ENCODE results near the gene EEA1.
A peak's percentile ranks its signal among the peaks of the same experiment; 100 is the strongest.
"Not testable (repeated sequence)": the region's sequence is repeated elsewhere in the genome, so short reads cannot be mapped to it uniquely, and the experiment has no call there.

Gene EEA1

GRCh38 chr12:92928962-92929915, at the start of gene EEA1:
Gene EEA1 (minus strand): TSS chr12:92929295. CDS start chr12:92929066, 229 bp downstream.
- peak; percentile 89 to 97 for DNase-seq (ENCODE audit: low read depth in 2 of 2)

DNA sequence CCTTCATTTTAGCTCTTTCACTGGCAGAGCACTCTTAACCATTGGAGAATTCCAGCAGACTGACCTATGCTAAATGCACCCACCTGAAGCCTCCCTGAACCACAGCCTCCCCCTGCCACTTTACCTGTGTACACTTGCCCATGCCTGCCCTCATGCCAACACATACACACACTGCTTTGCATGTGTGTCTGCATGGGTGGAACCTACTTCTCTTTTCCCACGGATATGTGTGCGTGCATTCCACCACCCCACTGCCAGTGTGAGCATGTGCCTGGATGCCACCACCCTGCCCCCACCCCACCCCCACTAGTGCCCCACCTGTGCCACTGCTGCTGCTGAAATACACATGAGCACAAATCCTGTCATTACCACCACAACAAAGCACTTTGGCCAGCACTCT, 49.5 kb upstream of the EEA1 start:
- no peak for DNase-seq (ENCODE audit: low read depth in 2 of 2)

GRCh38 chr12:92977326-92977725, 48.2 kb upstream of the EEA1 start:
- DNase-seq (ENCODE audit: low read depth in 2 of 2), result no peak

DNA sequence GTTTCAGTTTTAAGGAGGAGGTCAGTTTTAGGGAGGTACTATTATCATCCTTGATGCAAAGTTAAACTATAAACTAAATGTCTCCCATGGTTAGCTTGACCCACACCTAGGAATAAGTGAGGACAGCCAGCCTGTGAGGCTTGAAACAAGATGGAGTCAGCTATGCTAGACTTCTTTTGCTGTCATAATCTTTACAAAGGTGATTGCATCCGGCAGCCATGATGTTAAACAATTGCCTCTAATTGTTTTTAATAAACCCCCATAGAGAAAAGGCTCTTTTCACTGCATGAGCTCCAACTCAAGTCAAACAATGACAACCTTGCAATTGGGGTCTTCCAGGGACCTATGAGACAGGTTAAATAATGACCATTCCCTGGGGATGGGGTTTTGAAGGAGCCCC, 45.7 kb upstream of the EEA1 start:
- no peak for DNase-seq (ENCODE audit: low read depth in 2 of 2)

DNA sequence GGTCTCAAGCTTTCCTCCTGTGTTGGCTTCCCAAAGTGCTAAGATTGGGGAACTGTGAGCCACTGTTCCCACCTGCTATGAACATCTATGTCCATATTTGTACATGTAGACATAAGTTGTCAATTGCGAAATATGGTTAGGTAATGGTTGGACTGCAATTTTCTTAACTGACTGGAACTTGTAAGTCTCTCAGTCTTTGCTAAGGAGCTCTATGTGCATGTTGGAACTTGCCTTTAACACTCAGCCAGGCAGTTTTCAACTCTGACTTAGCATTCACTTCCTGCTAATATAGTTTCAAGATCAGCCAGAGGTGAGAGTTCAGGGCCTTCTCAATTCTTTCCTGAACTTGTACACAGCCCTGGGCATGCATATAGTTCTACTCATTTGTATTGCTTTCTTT, 44.5 kb upstream of the EEA1 start:
- DNase-seq (ENCODE audit: low read depth in 2 of 2), result no peak

DNA sequence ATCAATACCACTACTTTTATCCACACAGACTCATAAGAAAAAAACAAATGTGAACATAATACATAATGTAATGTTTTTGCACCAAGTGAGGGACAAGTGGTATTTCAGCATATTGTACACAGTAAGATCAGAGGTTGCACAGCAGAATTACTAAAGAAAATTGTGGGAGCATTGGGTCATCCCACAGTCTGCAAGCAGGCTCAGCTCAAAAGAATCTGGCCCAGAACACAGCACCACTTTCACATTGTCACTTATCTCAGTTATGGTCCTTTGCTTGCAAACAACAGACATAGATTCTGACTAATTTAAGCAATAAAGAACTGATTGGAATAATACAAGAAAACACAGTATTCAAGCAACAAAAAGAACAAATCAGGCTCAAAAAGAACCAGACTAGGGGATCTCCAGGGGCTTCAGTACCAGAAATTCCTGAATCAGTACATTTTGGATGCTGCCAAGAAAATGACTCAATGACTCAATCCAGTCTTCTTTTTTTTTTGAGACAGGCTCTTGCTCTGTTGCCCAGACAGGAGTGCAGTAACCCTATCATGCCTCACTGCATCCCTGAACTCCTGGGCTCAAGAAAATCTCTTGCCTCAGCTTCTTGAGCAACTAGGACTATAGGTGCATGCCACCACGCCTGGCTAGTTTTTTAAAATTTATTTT, 42.9 kb upstream of the EEA1 start:
- no peak for DNase-seq (ENCODE audit: low read depth in 2 of 2)

DNA sequence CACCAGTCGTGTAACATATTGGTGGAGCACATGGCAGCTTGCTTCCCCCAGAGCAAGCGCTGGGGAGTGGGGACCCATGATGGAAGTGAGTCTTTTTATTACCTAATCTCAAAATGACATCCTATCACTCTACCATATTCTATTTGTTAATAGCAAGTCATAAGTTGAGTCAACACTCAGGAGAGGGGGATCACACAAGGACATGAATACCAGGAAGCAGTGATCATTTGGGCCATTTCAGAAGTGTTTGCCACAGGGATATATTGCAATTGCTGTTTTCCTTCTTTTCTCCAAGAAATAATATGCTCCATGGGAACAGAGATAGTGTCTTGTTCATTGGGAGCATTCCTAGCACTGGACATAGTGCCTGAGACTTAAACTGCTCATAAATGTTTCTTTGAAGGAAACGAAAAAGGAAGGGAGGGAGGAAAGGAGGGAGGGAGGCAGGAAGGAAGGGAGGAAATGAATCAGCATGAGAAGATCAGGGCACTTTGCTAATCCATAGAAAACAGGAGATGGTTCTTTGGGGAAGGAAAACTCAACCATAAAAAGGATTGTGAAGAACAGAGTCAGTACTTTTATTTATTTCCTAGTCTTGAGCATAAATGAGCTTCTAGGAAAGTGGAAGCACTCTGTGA, 39.2 kb upstream of the EEA1 start:
- no peak for DNase-seq (ENCODE audit: low read depth in 2 of 2)

- DNase-seq (ENCODE audit: low read depth in 2 of 2), result not testable (repeated sequence)
Observed at GRCh38 chr12:92964378-92964777, 35.3 kb upstream of the EEA1 start.

DNA sequence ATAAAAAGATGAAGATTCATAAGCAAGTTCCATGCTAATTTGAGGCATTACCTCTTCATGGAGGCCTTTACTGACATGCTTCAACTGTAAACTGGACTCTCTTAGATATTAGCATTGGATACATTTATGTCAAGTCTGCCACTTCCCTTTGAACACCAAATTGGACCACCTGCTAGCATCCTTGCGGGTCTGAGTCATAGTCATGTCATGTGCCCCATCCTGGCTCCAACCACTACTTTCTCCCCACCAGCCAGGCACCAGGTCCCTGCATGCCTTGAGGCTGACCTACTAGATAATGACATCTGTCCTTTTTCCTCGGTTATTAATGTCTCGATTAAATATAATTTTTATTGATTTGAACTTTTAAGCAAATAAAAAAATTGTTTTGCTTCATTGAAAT, 32.9 kb upstream of the EEA1 start:
- DNase-seq (ENCODE audit: low read depth in 2 of 2), result no peak

DNA sequence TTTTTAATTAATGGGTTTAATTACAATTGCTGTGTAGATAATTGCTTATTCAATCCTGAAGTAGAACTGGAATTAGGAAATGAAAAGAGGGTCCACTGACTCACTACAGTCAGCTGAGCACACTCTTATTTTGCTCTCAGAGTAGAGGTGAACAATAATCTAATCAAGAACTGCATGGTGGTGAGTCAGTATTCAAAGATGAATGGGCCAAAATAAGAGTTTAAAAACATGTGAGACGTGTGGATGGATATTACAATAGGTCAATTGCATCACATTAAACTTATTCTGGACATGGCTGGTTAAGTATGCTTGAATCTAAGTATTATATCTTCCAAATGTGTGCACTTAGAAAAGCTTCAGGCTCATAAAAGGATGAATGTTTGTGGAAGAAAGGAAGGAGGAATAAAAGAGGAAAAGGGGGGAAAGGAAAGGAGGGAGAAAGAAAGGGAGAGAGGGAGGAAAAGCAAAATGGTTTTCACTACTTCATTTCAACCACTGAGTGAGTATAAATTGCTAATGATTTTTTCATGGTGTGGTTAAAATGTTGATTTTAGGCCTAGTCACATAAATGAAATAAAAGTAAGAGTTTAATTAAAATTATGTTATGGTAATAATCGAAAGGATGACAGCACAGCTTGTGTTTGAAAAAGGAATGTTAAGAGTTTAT, 27.0 kb upstream of the EEA1 start:
- no peak for DNase-seq (ENCODE audit: low read depth in 2 of 2)

GRCh38 chr12:92953747-92954146, 24.7 kb upstream of the EEA1 start:
- no peak for DNase-seq (ENCODE audit: low read depth in 2 of 2)

DNA sequence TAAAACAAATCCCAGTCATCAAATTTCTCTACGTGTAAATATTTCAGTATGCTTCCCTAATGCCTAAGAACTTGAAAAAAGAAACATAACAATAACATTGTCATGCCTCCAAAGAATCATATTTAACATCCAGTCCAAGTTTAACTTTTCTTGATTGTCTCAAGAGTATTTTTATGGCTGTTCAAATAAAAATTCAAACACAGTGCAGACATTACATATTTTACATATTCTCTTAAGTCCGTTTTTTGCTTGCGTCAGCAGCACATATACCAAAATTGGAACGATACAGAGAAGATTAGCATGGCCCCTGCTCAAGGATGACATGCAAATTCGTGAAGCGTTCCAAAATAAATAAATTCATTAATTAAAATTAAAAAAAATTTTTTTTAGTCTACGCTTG, 23.3 kb upstream of the EEA1 start:
- DNase-seq (ENCODE audit: low read depth in 2 of 2), result no peak

GRCh38 chr12:92951006-92951405, 21.9 kb upstream of the EEA1 start:
- no peak for DNase-seq (ENCODE audit: low read depth in 2 of 2)

- no peak for DNase-seq (ENCODE audit: low read depth in 2 of 2)
Observed at GRCh38 chr12:92950011-92950410, 20.9 kb upstream of the EEA1 start.

DNA sequence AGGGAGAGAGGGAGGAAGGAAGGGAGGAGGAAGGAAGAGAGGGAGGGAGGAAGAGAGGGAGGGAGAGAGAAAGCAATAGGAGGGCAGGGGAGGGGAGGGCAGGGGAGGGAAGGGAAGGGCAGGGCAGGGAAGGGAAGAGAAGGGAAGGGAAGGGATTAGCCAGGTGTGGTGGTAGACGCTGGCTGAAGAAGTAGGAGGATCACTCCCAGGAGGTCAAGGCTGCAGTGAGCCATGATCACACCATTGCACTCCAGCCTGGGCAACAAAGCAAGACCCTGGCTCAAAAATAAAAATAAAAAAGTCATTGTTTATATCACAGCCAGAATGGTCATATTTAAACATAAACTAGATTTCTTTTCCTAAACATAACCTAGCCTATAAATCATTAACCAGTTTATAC, 20.4 kb upstream of the EEA1 start:
- no peak for DNase-seq (ENCODE audit: low read depth in 2 of 2)

DNA sequence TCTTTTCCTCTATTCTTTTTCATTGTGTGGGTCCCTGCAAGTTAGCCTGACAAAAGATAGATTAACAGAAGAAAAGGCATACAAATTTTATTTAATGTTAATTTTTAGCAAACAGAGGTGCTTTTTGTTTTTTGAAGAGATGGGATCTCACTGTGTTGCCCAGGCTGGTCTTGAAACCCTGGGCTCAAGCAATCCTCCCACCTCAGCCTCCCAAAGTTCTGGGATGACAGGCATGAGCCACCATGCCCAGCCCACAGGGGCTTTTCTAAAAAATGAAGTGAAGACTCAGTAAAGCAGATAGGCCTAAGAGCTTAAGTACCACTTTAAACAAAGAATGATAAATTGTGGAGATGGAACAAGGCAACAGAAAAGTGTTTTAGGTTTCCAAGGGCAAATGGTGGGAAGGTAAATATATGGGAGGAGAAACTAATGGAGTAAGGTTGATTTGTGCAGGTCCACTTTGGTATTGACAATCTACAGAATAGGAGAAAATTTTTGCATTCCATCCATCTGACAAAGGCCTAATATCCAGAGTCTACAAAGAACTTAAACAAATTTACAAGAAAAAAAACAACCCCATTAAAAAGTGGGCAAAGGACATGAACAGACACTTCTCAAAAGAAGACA, 18.6 kb upstream of the EEA1 start:
- DNase-seq (ENCODE audit: low read depth in 2 of 2), result no peak

DNA sequence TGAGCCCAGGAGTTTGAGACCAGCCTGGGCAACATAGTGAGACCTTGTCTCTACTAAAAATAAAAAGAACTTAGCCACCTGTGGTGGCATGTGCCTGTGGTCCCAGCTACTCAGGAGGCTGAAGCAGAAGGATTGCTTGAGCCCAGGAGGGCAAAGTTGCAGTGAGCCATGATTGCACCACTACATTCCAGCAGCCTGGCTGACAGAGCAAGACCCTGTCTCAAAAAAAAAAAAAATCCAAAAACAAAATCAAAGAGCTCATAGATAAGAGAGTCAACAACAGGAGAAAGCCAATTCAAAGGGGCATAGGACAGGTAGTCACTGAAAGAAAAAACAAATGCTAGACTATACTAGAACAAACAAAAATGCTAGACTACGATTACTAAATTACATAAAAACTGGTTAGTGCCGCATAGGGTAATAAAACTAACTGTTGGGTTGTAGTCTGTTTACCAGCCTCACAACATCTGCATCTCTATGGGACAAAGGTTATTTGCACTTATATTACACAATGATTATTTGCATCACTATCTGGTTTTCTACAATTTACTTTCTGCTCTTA, 16.6 kb upstream of the EEA1 start:
- DNase-seq (ENCODE audit: low read depth in 2 of 2), result no peak

- no peak for DNase-seq (ENCODE audit: low read depth in 2 of 2)
Observed at GRCh38 chr12:92943482-92944250, 14.6 kb upstream of the EEA1 start.

GRCh38 chr12:92942905-92943304, 13.8 kb upstream of the EEA1 start:
- no peak for DNase-seq (ENCODE audit: low read depth in 2 of 2)

DNA sequence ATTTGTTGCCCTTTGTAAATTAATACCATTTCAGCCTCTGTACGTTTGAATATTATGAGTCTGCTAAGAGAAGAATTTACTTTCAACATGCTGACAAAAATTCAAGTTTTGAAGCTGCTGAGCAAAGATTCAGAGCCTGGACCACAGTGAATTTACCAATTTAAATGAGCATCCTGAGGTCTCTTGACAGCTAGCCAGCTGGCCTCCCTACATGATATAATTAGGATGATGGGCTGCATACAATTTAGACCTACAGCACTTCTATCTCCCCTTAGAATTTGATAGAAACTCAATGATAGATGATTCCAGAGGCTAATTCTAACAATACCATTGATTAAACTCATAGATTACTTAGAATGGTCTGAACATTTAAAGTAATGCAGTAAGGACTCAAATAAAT, 10.0 kb upstream of the EEA1 start:
- DNase-seq (ENCODE audit: low read depth in 2 of 2), result no peak

DNA sequence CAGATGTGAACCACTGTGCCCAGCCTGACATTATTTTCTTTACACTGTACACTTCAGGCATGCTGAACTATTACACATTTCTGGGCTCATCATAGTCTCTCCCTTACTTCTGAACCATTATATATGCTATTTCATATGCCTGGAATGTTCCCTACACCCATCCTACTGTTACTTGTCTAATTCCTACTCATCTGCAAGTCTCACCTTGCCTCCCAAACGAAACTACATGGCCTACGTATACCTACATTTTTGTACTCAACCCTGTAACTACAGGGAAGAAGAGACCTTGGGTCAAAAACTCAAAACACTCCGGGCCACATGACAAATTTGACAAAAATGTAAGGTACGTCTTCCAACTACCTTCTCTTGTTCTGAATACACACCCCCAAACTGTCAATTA, 9.5 kb upstream of the EEA1 start:
- DNase-seq (ENCODE audit: low read depth in 2 of 2), result no peak
